Subcutaneous adipose tissue (tissue), 4 donors: ENCODE data around the gene DTNB. TPM values are rescaled to one million over a fixed set of nuclear protein-coding genes. Genes with fewer than 3 reads are reported as not detected.

Experiments
- total RNA-seq, 4 donors: library from RNA; depleted of rRNA; stranded (reverse); fragments of >200 nt; gene quantifications; one replicate each; pipeline ENCODE4 v1.1.0, GENCODE V29; 2016
- TF ChIP-seq, protein P1 (sequence below): fragments of 450-650 bp; IDR thresholded peaks from one replicate; pipeline ENCODE4 v1.5.1; 2016; ENCODE audit warnings: low read depth, mild to moderate bottlenecking, control low read depth, antibody characterized with exemption, moderate library complexity

The DTNB gene
- total RNA-seq, 4 donors from 2014 or later = 4.6 to 11.6 (median 7.3) TPM

DNA sequence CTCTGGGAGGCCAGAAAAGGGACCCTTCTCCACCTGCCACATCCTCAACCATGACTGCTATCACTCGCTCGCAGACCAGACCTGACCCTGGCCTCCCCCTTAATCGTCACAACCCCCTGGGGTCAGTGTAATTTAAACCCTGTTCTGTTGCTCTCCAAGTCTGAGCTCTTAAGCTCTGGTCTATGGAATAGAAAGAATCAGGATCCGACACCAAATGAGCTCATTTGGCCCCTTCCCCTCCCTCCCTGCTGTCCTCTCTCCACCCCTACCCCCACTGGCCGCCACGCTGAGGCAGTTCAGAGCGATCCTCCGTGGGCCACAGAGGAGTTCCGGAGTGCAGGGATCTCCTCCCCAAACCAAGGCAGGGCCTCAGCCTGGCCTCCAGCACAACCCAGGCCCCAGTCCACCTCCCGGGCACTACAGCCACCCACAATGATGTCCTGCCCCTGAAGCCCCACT is 337.0 kb downstream of the DTNB start:
- TF ChIP-seq, protein P1, sequence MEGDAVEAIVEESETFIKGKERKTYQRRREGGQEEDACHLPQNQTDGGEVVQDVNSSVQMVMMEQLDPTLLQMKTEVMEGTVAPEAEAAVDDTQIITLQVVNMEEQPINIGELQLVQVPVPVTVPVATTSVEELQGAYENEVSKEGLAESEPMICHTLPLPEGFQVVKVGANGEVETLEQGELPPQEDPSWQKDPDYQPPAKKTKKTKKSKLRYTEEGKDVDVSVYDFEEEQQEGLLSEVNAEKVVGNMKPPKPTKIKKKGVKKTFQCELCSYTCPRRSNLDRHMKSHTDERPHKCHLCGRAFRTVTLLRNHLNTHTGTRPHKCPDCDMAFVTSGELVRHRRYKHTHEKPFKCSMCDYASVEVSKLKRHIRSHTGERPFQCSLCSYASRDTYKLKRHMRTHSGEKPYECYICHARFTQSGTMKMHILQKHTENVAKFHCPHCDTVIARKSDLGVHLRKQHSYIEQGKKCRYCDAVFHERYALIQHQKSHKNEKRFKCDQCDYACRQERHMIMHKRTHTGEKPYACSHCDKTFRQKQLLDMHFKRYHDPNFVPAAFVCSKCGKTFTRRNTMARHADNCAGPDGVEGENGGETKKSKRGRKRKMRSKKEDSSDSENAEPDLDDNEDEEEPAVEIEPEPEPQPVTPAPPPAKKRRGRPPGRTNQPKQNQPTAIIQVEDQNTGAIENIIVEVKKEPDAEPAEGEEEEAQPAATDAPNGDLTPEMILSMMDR = no peak

- TF ChIP-seq, protein P1 = no peak
These were observed 337.4 kb downstream of the DTNB start for GRCh38 chr2:25335971-25336370.

- TF ChIP-seq, protein P1 = no peak
These were observed 338.2 kb downstream of the DTNB start for GRCh38 chr2:25335204-25335603.

- TF ChIP-seq, protein P1 = no peak
These were observed 338.9 kb downstream of the DTNB start for GRCh38 chr2:25334482-25334881.

DNA sequence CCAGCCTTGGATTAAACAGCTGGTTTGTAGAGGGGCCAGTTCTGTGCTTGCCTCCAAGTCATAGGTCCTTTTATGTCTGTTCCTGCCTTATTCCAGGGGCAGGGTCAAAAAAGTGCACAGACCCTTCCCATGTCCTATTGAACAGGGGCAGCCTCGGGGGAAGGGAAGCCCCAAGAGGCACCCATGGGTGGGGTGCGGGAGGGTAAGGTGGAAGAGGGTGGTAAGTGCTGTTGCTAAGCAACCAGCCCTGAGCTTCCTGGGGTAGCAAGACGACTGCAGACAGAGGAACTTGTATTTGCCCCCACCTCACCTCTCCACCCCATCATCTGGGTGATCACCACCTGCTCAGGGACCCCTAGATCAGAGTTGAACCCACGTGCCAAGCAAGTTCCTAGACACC is 339.4 kb downstream of the DTNB start:
- TF ChIP-seq, protein P1 = no peak

- TF ChIP-seq, protein P1 = no peak
These were observed 340.8 kb downstream of the DTNB start for GRCh38 chr2:25332571-25332970.

- TF ChIP-seq, protein P1 = no peak
These were observed 341.6 kb downstream of the DTNB start for GRCh38 chr2:25331686-25332365.
